Fibroblast of villous mesenchyme (primary cell): ENCODE results near the gene GMDS. TPM values are rescaled to one million over a fixed set of nuclear protein-coding genes. Genes with fewer than 3 reads are reported as not detected.

Experiments
- DNase-seq: peaks from one replicate; pipeline ENCODE4 v3.0.0-alpha.2; 2010; ENCODE audit warnings: low read depth
- H3K4me3 ChIP-seq: 2 replicates; pipeline ENCODE4 v1.5.1; 2011; ENCODE audit warnings: low read depth, mild to moderate bottlenecking, low read length
- CTCF ChIP-seq: IDR thresholded peaks from 2 replicates; pipeline ENCODE4 v1.5.1; 2012; ENCODE audit warnings: low read depth, mild to moderate bottlenecking, low read length; ENCODE audit not compliant: insufficient read depth
- total RNA-seq: library from RNA; depleted of rRNA; stranded (reverse); fragments of >200 nt; gene quantifications from 2 replicates; pipeline ENCODE4 v1.2.3, GENCODE V29; 2012

GMDS gene
- total RNA-seq, 1 donor: 6.5 TPM

- DNase-seq: peak; percentile 41
- no peak overlapping the region for H3K4me3 ChIP-seq
- TF ChIP-seq CTCF: no peak
Observed at GRCh38 chr6:1965596-1966224, 279.7 kb downstream of the GMDS start.

DNA sequence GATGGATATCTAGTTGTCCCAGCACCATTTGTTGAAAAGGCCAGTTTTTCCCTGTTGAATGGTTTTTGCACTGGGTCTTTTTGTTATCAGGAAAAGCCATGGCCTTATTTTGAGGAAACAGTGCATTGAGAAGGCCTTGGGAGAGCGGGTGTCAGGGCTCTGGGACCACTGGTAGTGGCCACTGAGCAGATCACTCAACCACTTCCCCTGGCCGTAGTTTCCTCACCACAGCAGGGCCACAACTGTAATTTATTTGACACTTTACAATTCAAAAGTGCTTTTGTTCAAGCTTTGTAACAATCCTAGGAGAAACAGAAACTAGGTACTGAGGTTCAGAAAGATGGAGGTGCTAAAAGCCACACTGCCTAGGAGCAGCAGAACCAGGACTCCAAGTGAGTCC lies 281.8 kb downstream of the GMDS start:
- no peak for TF ChIP-seq CTCF
- no peak overlapping the region for H3K4me3 ChIP-seq
- DNase-seq: no peak

- TF ChIP-seq CTCF: no peak
- DNase-seq: no peak
- H3K4me3 ChIP-seq: no peak overlapping the region
Observed at GRCh38 chr6:1962201-1962600, 283.2 kb downstream of the GMDS start.

- DNase-seq: no peak
- H3K4me3 ChIP-seq: no peak overlapping the region
Observed at GRCh38 chr6:1960486-1961142, 284.8 kb downstream of the GMDS start.

DNA sequence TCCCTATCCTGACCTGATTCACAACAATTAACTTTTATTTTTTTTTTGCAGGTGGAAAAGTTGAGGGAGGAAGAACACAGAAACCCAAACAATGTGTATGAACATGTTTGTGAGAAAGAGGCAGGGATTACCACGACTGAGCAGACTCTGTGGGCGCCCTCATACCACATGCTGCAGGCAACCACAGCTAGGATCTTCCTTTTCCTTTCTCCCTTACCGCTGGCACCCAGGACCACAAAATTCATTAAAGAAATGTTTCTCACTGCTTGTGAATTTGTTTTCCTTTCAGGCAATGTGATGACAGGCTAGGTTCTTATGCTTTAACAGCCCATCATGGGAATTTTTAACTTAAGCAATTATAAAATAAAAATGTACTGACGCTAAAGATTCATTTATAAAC lies 287.1 kb downstream of the GMDS start:
- TF ChIP-seq CTCF: no peak
- no peak for DNase-seq
- no peak overlapping the region for H3K4me3 ChIP-seq

More at GRCh38 chr6:1960486-1961142, 284.8 kb downstream of the GMDS start:
- TF ChIP-seq CTCF: no peak

- no peak for DNase-seq
- no peak for TF ChIP-seq CTCF
- no peak overlapping the region for H3K4me3 ChIP-seq
Observed at GRCh38 chr6:1957746-1958145, 287.7 kb downstream of the GMDS start.
